Measurements from ENCODE around the gene STX18. TPM values are rescaled to one million over a fixed set of nuclear protein-coding genes. Genes with fewer than 3 reads are reported as not detected.

Gene STX18
- total and polyA plus RNA-seq, 2 of the 13 experiments (the other 11 are each of a cell fraction or from before 2014, with no cell fraction given) = 23.9 to 37.1 TPM

- TF ChIP-seq TFE3 (CRISPR knock-in tag; IDR thresholded peaks at IDR 0.05) (no peak), ZNF414 (CRISPR knock-in tag; IDR thresholded peaks at IDR 0.05) (no peak), ZNF180 (CRISPR knock-in tag; IDR thresholded peaks at IDR 0.05; ENCODE audit: borderline replicate concordance, low read depth) (no peak), KAT7 (CRISPR knock-in tag; IDR thresholded peaks at IDR 0.05; ENCODE audit: borderline replicate concordance) (no peak), TEF (CRISPR knock-in tag; IDR thresholded peaks at IDR 0.05) (no peak), PLSCR1 (CRISPR knock-in tag; IDR thresholded peaks at IDR 0.05; ENCODE audit: borderline replicate concordance) (no peak), NR2F2 (IDR thresholded peaks at IDR 0.05; ENCODE audit: borderline replicate concordance, low read depth) (0 out of 2 replicates have a peak, but pooled peaks have one; percentile 14), ZKSCAN8 (CRISPR knock-in tag; IDR thresholded peaks at IDR 0.05; ENCODE audit: borderline replicate concordance) (no peak), SIN3A (IDR thresholded peaks at IDR 0.05; ENCODE audit: borderline replicate concordance, low read depth, low read length) (no peak), GPBP1L1 (CRISPR knock-in tag; IDR thresholded peaks at IDR 0.05) (no peak), U2AF1 (optimal IDR thresholded peaks at IDR 0.05; ENCODE audit: low read depth, low read length) (no peak), ISX (CRISPR knock-in tag; conservative IDR thresholded peaks at IDR 0.05) (no peak), ZNF18 (CRISPR knock-in tag; IDR thresholded peaks at IDR 0.05; ENCODE audit: insufficient replicate concordance) (no peak), HOXA7 (CRISPR knock-in tag; IDR thresholded peaks at IDR 0.05) (no peak), ZNF460 (CRISPR knock-in tag; IDR thresholded peaks at IDR 0.05; ENCODE audit: borderline replicate concordance) (no peak), NFYC (CRISPR knock-in tag; IDR thresholded peaks at IDR 0.05) (no peak), NFKBIZ (CRISPR knock-in tag; IDR thresholded peaks at IDR 0.05) (peak; percentile 30; the same call in 1 of the 2 replicates), ZNF337 (CRISPR knock-in tag; IDR thresholded peaks at IDR 0.05; ENCODE audit: borderline replicate concordance, low read depth) (no peak), TP53 (CRISPR knock-in tag; conservative IDR thresholded peaks at IDR 0.05) (no peak)
These were observed 69.4 kb downstream of the STX18 start (continued) for GRCh38 chr4:4472344-4472958.

All from HepG2 (cell line).